GM19463 (cell line): Measurements from ENCODE around the gene DHX15.

Experiments used
- ATAC-seq: cut with Tn5 transposase; IDR thresholded peaks from one replicate; pipeline ENCODE4 v1.9.1; 2021; ENCODE audit warnings: mild to moderate bottlenecking, moderate library complexity; ENCODE audit not compliant: unreplicated experiment

Gene DHX15

DNA sequence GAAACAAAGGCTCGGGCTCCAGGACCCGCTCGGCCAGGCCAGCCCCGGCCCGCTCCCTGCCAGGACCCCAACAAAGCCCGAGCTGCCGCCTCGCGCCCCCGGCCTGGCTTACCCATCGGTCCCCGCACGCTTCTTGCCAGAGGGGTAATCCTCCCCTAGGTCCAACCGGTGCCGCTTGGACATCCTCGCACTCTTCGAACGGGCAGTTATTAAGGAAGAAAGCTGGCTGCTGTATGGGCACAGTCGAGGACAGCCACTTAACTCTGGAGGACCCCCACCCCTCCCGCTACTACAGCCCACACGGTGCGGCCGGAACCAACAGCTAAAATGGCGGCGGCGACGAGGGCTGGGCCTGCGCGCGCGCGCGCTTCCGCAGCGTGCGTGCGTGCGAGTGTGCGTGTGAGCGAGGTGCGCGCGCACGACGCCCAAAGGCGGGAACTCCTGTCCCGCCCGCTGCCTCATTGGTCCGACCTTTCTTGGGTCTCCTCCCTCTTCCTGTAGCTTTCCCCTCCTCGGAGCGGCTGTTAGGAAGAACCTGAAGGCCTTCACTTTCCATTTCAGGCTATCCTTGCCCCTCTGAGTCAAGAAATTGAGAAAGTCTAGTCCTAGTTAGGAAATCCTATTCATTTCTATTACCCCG is at the start of gene DHX15:
Gene DHX15, minus strand, starts transcription at position 344 of the 640 bp plus-strand sequence. Its CDS starts 161 bp downstream, at position 183.
- ATAC-seq = peak; percentile 85

DNA sequence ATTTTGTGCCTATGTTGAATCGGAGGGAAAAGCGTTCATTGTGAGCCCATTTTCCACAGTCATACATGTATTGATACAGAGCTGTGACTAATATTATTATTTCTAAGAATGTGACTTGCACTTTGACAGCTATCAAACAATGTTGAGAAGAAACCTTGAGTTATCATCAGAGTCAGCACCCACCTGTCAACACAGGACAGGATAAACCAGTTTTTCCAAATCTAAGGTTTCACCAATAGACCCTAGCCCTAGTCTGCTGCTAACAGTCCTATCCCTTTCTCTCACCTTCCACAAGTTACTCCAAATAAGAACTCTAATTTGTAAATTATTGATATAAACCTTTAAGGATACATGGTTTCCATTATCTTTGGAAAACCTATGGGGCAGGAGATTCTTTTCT is 47.7 kb upstream of the DHX15 start:
- no peak for ATAC-seq

DNA sequence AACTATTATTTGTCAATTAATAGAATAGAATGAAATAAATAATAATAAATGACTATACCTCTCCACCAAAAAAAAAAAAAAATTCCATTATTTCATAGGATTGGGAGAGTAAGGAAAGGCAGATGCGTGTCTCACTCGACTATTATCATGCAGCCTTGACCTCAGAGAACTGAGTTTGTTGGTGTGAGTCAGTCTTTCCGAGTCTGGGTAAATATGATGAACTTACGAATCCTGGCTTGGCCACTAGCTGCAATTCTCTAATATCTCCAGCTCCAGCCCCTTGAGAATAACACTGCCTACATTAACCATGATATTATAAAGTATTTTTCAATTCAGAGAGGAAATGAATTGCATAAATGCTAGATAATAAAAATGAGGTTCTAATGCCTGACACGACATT is 46.6 kb upstream of the DHX15 start:
- no peak for ATAC-seq

DNA sequence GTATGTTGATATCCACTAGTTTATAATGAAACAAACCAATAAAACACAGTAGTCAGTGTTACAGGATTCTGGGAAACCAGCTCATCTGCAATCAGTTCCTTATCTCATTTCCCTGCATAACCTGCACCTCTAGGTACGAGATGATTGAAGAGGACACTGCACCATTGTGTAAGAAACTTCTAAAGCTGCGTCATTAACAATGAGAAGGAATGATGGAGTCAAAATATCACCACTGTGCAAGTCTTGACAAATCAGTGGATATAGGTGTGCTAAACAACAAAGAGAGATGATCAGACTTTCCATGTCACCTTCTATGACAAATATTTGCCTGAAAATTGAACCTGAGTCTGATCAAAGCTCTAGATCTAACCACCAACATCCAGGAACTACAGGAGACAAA is 40.7 kb upstream of the DHX15 start:
- no peak for ATAC-seq

DNA sequence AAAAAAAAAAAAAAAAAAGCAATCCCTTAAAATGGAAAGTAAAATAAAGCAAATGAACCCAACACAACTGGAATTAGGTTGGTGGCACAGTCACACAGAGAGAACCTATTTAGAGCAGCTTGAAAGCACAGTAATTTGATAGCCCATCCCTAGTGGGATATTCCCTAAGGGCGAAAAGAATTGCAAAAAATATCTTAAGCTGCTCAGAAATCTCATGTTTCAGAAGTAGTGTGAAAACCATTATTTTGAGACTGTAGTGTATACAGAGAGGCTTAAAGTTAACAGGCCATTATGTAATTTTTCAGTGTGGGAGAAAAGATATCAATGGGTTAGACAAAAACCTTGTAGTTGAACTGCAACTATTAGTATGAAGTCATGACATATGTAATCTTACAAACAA is 40.0 kb upstream of the DHX15 start:
- no peak for ATAC-seq

DNA sequence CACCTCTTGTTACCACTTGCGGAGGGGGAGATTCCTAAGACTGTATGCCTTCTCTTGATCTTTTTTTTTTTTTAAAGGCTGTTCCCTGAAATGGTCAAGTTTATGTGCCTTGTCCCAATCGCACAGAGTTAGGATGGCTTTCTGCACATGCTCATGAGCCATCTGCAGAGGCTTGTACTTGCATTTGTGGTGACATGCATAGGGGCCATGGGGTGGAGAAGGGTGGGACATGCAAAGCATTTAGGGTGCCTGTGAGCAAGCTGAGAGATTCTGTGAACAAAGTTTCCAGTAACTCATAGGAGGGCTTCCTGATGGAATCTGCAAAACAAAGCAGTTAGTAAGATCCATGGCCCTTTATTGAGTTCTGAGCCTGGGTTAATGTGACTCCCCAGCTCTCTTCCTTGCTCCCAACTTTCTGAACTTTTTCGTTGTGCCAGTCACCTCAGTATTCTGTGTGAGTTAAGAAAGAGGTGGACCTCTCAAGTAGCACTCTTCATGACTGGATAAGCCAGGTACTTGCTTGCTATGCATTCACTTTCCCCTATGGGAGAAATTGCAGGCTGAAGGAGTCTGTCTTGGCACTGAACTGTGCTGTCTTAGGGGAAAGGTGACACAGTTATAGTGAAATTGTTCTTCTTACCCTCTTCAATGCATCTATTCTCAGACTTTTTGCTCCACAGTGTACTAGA is 37.9 kb upstream of the DHX15 start:
- ATAC-seq = no peak

DNA sequence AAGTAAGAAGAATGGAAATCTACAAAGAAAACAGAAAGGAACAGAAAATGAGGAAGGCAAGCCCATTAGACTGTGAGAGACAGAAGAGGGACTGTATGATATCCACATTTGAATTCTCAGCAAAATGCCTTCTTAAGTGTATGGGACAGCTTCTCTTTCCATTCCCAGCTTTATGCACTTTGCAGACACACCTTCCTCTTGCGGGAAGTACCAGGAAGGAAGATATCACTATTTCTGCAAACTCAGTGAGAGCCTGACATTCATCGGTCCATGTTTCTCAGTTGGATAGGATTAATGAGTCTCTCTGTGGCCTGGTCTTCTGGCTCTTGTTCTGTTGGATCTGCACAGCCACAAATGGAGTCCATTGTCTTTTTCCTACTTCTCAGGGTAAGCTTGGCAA is 31.6 kb upstream of the DHX15 start:
- ATAC-seq = no peak

DNA sequence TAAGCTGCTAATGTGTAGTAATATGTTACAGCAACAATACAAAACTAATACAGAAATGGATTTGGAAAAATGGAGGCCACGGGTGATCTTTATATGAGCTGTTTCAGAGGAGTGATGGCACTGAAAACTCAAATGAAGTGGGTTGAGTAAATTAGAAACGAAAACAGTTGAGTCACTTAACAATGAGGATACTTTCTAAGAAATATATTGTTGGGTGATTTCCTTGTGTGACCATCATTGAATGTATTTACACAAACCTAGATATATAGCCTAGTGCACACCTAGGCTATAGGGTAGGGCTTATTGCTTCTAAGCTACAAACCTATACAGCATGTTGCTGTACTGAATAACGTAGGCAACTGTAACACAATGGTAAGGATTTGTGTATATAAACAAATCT is 30.5 kb upstream of the DHX15 start:
- no peak for ATAC-seq

DNA sequence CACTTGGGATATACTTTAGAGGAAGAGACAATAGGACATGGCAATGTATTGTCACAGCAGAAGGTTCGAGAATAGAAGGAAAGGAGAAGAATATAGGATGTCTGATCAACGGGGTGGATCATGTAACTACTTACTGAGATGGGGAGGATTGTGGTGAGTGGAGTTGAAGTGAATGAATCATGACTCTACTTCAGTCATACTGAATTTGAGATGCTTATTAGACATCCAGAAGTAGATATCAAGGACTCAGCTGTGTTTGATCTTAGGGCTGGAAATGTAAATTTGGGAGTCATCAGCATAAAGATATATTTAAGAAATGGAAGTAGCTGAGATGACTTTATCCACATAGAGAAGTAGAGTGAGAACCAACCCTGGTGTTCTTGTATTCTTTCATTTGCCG is 29.1 kb upstream of the DHX15 start:
- ATAC-seq = no peak

DNA sequence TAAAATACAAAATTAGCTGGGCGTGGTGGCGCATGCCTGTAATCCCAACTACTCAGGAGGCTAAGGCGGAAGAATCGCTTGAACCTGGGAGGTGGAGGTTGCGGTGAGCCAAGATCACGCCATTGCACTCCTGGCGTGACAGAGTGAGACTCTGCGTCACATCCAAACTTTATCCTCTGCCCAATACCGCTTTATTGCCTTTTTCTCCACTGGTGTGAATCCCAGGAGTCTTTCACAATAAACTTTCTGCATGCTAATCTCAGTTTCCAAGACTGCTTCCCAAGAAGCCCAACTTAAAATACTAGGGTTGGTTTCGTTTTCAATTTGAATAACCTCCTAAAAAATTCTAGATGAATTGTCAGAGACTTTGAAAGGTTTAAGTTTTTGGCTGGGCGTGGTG is 27.2 kb upstream of the DHX15 start:
- no peak for ATAC-seq

DNA sequence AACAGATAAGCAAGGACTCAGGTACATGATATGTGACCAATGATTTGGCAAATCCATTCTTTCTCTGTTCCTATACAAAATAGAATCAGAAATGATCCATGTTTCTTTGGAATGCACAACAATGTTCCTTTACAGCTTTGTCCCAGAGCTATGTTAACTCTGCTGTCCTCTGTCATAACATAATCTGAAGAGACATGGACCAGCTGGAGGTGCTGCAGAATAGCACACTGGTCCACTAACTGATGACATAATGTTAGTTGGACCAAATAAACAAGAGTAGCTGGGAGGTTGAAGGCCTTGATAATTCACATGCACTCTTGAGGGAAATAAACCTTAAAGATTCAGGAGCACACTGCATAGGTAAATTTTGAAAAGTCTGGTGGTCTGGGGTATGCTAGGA is 23.0 kb upstream of the DHX15 start:
- no peak for ATAC-seq

DNA sequence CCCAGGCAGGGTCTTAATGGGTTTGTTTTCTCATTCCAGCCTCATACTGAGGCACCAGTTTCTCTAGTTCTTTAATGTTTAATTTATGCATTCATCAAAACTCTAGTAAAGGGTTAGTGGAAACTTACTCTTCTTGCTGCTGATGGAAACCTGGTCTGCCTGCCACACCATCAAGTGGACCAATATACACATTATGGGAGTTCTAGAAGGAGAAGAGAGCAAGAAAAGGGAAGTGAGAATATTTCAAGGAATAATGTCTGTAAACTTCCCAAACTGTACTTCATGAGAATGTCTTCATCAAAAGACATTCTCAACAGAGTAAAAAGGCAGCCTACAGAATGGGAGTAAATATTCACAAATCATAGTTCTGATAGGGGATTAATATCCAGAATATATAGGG is 20.9 kb upstream of the DHX15 start:
- ATAC-seq = no peak

DNA sequence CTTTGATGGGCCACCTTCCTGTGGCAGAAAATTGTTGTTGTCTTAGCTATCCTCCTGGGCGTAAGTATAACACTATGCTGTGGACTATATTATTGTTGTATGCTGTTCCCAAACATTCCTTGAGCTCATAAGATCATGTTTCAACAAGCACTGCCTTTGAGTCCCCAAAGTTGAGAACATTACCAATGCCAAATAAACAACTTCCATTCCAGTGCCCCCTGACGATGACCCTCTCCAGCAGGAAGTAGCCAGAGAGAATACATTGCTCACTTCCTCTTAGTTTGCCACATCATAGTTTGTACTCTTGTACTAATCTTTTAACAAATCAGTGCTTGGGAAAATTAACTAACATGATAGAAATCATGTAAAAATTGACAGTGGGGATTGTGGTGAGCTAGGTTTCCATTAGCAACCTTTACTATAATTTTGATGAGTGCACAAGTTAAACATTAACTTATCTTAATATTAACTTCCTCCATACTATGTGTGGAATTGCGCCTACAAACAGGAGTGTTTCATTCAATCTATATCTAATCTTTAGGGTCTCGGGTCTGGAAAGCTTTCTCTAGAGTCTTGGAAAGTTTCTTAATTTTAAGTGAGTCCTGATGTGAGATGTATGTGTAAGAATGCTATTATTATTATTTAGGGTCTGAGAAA is 20.3 kb upstream of the DHX15 start:
- ATAC-seq = no peak

DNA sequence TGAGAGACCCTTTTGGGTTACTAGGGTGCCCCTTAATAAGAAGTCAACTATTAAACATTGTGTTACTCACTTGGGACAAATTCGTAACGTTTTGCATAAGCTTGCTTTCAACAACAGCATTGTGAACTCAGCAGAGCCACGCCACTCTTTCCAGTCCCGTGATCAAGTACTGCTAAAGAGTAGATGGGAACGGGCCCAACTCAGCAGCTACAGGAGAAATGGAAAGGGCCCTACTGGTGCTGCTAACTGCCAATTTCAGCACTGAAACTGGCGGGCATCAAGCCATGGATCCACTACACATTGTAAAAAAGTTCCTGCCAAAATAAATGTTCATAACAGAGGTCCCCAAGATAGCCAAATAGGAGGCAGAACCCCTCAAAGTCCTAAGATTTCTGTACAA is 19.0 kb upstream of the DHX15 start:
- no peak for ATAC-seq

DNA sequence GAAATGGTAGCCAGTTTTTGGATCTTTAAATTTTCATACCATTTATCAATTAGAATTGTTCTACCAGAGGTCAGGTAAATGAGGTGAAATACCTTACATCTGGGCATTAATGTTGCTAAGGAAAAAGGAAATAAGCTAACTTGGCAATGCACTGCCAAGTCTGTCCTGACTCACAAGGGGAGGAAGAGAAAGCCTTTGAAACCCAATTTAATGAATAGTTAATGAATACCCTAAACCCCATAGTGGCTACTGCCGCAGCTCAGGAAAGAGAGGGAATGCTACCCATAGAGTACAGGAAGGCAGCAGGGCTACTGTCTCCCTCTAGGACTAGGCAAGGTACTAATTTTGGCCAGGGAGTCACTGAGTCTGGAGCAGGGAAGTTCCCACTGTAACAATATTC is 16.8 kb upstream of the DHX15 start:
- ATAC-seq = no peak

DNA sequence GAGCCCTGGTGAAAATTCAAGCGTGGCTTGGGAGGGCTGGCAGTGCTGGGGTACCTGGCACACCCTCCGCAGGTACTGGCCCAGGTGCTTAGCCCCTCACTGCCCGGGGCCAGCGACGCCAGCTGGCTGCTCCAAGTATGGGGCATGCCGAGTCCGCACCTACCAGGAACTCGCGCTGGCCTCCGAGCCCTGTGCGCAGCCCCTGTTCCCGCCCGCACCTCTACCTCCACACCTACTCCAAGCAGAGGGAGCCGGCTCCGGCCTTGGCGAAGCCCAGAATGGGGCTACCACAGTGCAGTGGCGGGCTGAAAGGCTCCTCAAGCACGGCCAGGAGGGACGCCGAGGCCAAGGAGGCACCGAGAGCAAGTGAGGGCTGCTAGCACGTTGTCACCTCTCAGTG is 14.9 kb upstream of the DHX15 start:
- no peak for ATAC-seq

DNA sequence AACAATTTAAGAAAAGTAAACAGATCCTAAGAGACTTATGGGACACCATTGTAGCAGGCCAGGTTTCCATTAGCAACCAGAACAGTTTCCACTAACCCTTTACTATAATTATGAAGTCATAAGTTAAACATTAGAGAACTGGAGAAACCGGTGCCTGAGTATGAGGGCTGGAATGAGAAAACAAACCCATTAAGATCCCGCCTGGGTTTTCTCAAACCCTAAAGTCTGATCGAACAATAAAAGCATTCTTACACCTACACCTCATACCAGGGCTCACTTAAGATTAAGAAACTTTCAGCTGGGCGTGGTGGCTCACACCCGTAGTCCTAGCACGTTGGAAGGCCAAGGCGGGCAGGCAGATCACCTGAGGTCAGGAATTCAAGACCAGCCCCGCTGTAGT is 13.7 kb upstream of the DHX15 start:
- no peak for ATAC-seq

DNA sequence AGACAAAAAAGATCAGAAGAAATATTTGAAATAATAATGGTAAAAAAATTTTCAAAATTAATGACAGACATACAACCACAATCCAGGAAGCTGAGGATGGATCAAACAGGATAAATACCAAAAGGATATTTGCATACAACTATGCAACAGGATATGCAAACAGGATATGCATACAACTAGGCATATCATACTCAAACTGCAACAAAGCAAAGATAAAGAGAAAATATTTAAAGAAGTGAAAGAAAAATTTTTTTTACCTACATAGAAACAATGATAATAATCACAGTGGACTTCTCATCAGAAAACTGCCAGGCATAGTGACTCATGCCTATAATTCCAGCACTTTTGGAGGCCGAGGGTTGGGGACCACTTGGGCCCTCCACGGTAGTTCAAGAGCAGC is 11.3 kb upstream of the DHX15 start:
- no peak for ATAC-seq

DNA sequence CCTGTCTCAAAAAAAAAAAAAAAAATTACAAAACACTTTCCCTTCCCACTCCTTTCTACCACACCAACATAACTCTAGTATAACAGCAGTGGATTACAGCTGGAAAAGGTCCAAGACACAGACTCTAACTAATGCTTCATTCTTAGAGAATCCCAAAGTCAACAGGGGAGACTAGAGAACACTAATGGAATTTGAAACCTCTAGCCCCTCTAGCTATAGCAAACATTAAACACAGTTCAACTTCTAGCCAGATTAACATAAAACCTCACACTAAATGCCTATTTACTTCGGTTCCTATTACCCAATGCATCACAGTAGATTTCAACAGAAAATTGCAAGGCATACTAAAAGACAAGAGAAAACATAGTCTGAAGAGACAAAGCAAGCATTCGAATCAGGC is 10.5 kb upstream of the DHX15 start:
- no peak for ATAC-seq

DNA sequence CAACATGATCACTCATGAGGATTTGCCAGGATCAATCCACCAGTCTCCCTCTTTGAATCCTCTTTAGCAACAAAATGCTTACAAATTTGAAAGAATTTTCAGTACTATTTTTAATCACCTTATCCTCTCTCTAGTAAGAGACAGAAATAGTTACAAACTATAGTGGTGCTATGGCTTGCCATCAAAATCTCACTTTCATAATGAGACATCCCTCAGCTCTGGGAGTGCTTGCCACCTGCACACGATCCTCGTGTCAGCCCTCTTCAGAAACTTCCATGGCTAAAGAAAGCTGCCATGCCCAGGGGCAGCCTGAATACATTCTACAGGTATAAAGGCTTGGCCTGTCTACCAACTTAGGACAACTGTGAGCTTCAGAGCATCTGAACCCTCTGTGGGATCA is 5.1 kb upstream of the DHX15 start:
- peak; percentile 53 for ATAC-seq

DNA sequence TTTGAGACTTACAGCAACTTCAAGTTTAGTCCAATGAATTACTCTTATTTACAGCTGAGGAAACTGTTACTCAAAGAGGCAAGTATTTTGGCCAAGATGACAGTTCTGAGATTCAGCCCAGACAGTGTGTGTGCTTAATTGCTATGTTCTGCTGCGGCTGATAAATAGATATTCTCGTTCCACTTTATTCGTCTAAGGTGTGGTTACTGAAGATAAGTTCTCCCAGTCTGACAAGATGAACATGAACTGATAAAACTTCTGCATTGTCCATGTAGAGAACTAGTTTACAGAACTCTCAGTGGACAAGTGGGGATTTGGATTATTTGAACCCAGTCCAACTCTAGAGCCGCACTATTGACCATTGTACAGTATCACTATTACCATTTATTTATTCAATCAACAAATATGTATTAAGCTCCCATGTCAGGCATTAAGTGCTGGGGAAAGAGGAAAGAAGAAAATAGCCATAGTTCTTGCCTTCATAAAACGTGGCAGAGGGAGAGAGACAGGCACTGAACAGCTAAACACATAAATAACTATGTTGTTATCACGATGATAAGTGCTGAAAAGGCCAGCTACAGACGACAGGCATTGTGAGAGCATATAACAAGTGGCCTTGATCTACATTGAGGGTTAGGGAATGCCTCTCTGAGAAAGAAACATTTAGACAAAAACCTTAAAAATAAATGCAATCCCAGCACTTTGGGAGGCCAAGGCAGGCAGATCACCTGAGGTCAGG is 4.0 kb upstream of the DHX15 start:
- ATAC-seq = no peak
